ENCODE data around the gene GRAMD1B.

GRAMD1B gene

DNA sequence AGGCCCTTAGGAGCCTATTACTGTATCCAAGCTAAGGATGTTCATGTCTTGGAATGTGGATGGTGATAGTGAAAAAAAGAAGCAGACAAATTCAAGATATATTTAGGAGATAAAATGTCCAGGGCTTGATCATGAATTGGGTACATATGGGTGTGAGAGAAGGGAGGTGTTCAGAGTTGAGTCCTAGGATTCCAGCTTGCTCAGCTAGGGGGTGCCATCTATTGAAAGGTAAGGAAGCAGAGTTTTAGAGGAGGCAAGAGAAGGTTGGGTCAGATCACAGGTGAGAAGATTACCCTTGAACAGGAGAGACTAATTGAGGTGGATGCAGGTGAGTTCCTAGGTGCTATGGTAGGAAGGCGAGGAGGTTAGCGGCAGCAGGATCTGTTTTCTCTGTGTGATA is 60.5 kb downstream of the GRAMD1B start:
- Histone ChIP-seq H3K4me3 (ENCODE audit: low read length, poor library complexity, severe bottlenecking) (no peak overlapping the region), H3K9me2 (replicated peaks; ENCODE audit: low read depth, low read length) (no peaks in the 10 kb centered on the region), H3F3A (ENCODE audit: low read depth) (no peaks in the 10 kb centered on the region), H3K27me3 (ENCODE audit: insufficient read depth, low read length, poor library complexity, severe bottlenecking) (no peaks in the 10 kb centered on the region), H3K36me3 (ENCODE audit: insufficient read depth, low read length) (peaks cover 16% of the 10 kb centered on the region; the same call in 1 of the 2 replicates), H2AFZ (ENCODE audit: low read length) (no peak overlapping the region), H3K4me2 (ENCODE audit: low read depth, low read length, poor library complexity, severe bottlenecking) (no peak overlapping the region), H4K20me1 (ENCODE audit: insufficient read depth, low read length, poor library complexity, severe bottlenecking) (no peaks in the 10 kb centered on the region), H3K9ac (ENCODE audit: low read depth, low read length, poor library complexity, severe bottlenecking) (no peak overlapping the region), H3K79me2 (ENCODE audit: insufficient read depth, low read length) (no peaks in the 10 kb centered on the region), H3K4me1 (ENCODE audit: insufficient read depth, low read length, poor library complexity, severe bottlenecking) (peaks cover 12% of the 10 kb centered on the region), H3K9me3 (ENCODE audit: insufficient read depth, low read depth, low read length) (no peaks in the 10 kb centered on the region)
- no peak for TF ChIP-seq EZH2phosphoT487 (IDR thresholded peaks at IDR 0.05; ENCODE audit: borderline replicate concordance)
- TF ChIP-seq, protein P1, sequence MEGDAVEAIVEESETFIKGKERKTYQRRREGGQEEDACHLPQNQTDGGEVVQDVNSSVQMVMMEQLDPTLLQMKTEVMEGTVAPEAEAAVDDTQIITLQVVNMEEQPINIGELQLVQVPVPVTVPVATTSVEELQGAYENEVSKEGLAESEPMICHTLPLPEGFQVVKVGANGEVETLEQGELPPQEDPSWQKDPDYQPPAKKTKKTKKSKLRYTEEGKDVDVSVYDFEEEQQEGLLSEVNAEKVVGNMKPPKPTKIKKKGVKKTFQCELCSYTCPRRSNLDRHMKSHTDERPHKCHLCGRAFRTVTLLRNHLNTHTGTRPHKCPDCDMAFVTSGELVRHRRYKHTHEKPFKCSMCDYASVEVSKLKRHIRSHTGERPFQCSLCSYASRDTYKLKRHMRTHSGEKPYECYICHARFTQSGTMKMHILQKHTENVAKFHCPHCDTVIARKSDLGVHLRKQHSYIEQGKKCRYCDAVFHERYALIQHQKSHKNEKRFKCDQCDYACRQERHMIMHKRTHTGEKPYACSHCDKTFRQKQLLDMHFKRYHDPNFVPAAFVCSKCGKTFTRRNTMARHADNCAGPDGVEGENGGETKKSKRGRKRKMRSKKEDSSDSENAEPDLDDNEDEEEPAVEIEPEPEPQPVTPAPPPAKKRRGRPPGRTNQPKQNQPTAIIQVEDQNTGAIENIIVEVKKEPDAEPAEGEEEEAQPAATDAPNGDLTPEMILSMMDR (conservative IDR thresholded peaks at IDR 0.05; ENCODE audit: low read length) = peak; percentile 21; the same call in 1 of the 2 replicates

DNA sequence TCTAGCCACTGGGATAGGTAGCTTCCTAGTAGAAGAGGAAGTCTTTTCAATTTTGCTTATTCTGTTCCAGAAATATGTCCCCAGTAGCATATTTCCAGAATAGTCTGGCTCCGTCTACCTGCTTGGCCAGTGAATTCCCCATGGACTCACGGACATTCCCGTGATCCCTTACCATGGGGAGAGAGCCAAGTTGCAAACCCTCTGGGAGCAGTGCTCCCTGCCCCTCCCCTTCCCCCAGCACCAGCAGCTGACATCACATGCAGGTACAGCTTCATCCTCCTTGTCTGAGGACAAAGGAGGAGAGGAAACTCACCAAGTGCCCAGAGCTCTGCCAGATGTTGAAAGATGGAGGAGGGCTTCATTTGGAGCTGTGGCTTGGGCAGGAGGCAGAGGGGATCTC is 61.2 kb downstream of the GRAMD1B start:
- H3K4me2 ChIP-seq (ENCODE audit: low read depth, low read length, poor library complexity, severe bottlenecking) = no peak overlapping the region
- no peak overlapping the region for H3K9ac ChIP-seq (ENCODE audit: low read depth, low read length, poor library complexity, severe bottlenecking)
- no peak overlapping the region for H3K4me3 ChIP-seq (ENCODE audit: low read length, poor library complexity, severe bottlenecking)
- H3K27me3 ChIP-seq (ENCODE audit: insufficient read depth, low read length, poor library complexity, severe bottlenecking) = no peaks in the 10 kb centered on the region
- H4K20me1 ChIP-seq (ENCODE audit: insufficient read depth, low read length, poor library complexity, severe bottlenecking) = no peaks in the 10 kb centered on the region
- no peak overlapping the region for H2AFZ ChIP-seq (ENCODE audit: low read length)
- H3K9me2 ChIP-seq (replicated peaks; ENCODE audit: low read depth, low read length) = no peaks in the 10 kb centered on the region
- H3K9me3 ChIP-seq (ENCODE audit: insufficient read depth, low read depth, low read length) = no peaks in the 10 kb centered on the region
- TF ChIP-seq, protein P1 (conservative IDR thresholded peaks at IDR 0.05; ENCODE audit: low read length) = no peak
- TF ChIP-seq EZH2phosphoT487 (IDR thresholded peaks at IDR 0.05; ENCODE audit: borderline replicate concordance) = no peak
- no peaks in the 10 kb centered on the region for H3K79me2 ChIP-seq (ENCODE audit: insufficient read depth, low read length)
- H3K36me3 ChIP-seq (ENCODE audit: insufficient read depth, low read length) = peaks cover 15% of the 10 kb centered on the region; the same call in 1 of the 2 replicates
- peaks cover 12% of the 10 kb centered on the region for H3K4me1 ChIP-seq (ENCODE audit: insufficient read depth, low read length, poor library complexity, severe bottlenecking)
- H3F3A ChIP-seq (ENCODE audit: low read depth) = no peaks in the 10 kb centered on the region

DNA sequence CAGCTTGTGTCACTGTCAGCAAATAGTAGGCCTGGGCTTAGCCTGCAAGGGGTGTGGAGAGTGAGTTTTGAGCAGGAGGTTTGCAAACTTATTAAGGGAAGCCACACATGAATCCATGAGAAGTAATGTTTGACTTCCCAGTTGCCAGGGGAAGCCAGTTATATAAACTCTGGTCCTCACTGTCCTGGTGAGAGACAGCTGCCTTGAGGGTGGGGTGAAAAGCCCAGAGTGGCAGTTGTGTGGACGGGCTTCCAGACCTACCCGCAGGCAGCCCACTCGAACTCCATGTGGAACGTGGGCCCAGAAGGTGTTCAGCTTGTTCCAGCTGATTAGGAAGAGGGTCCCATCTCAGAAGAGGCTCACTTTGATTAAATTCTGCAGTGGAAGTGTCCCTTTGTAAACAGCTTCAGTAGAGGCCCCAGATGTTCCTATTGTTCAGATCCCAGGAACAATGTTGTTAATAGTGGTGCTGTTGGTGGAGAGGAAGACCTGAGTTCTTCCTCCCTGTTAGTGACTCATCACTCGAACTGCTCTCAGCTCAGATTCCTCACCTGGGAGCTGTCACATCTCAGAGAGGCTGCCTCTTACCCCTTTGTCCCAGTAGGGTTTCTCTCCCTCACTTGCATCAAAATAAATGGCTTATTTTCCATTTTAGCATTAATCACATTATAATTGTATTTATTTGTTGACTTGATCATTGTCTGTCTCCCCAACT is 63.4 kb downstream of the GRAMD1B start:
- Histone ChIP-seq H3K36me3 (ENCODE audit: insufficient read depth, low read length) (peaks cover 3% of the 10 kb centered on the region; the same call in 1 of the 2 replicates), H4K20me1 (ENCODE audit: insufficient read depth, low read length, poor library complexity, severe bottlenecking) (no peaks in the 10 kb centered on the region), H3K9me2 (replicated peaks; ENCODE audit: low read depth, low read length) (no peaks in the 10 kb centered on the region), H3K9me3 (ENCODE audit: insufficient read depth, low read depth, low read length) (no peaks in the 10 kb centered on the region), H3K4me1 (ENCODE audit: insufficient read depth, low read length, poor library complexity, severe bottlenecking) (peaks cover 12% of the 10 kb centered on the region), H3K4me2 (ENCODE audit: low read depth, low read length, poor library complexity, severe bottlenecking) (no peak overlapping the region), H3K79me2 (ENCODE audit: insufficient read depth, low read length) (peaks cover 5% of the 10 kb centered on the region; the same call in 1 of the 2 replicates), H2AFZ (ENCODE audit: low read length) (no peak overlapping the region), H3F3A (ENCODE audit: low read depth) (no peaks in the 10 kb centered on the region), H3K9ac (ENCODE audit: low read depth, low read length, poor library complexity, severe bottlenecking) (no peak overlapping the region), H3K4me3 (ENCODE audit: low read length, poor library complexity, severe bottlenecking) (no peak overlapping the region), H3K27me3 (ENCODE audit: insufficient read depth, low read length, poor library complexity, severe bottlenecking) (no peaks in the 10 kb centered on the region)
- no peak for TF ChIP-seq EZH2phosphoT487 (IDR thresholded peaks at IDR 0.05; ENCODE audit: borderline replicate concordance)

All from Loucy (cell line).